K562 (cell line): Measurements from ENCODE around the gene PAQR7. TPM values are rescaled to one million over a fixed set of nuclear protein-coding genes. Genes with fewer than 3 reads are reported as not detected.
A peak's percentile ranks its signal among the peaks of the same experiment; 100 is the strongest.

Experiments
- FOXM1 ChIP-seq, 2 experiments: fragments of 450-650 bp in 1 of 2; sonication (generic) in 1 of 2; formaldehyde crosslinking in 1 of 2; IDR thresholded peaks; 2 replicates each; pipeline versions ENCODE4 v1.6.1 to v1.9.0; 2017 to 2022; ENCODE audit warnings: low read depth in 2 of 2, mild to moderate bottlenecking in 2 of 2, missing genetic modification reagents in 1 of 2, moderate library complexity in 1 of 2
- JUN ChIP-seq, 2 experiments: sonication (generic) in 1 of 2; formaldehyde crosslinking in 1 of 2; IDR thresholded peaks; 2 replicates each; pipeline versions ENCODE4 v1.6.1 to v1.8.0; 2012 to 2022; ENCODE audit warnings: borderline replicate concordance in 2 of 2, mild to moderate bottlenecking in 2 of 2, improper control_type of control experiment in 1 of 2, low read depth in 1 of 2, low read length in 1 of 2, missing genetic modification reagents in 1 of 2
- MIER1 ChIP-seq: fragments of 450-650 bp; IDR thresholded peaks from 2 replicates; pipeline ENCODE4 v1.6.1; 2016; ENCODE audit warnings: antibody characterized with exemption, mild to moderate bottlenecking, low read depth
- NCOA2 ChIP-seq, 2 experiments: fragments of 450-650 bp; IDR thresholded peaks; 2 replicates each; pipeline ENCODE4 v1.6.1; 2018; ENCODE audit warnings: mild to moderate bottlenecking in 2 of 2, moderate library complexity in 1 of 2; ENCODE audit not compliant: partially characterized antibody in 2 of 2
- NFRKB ChIP-seq: fragments of 450-650 bp; IDR thresholded peaks from 2 replicates; pipeline ENCODE4 v1.6.1; 2016; ENCODE audit warnings: low read depth
- SAP30 ChIP-seq: fragments of 200-600 bp; sonication (generic); IDR thresholded peaks from 2 replicates; pipeline ENCODE4 v1.6.1; 2012; ENCODE audit warnings: borderline replicate concordance, low read depth, mild to moderate bottlenecking, moderate library complexity, low read length, control low read depth, inconsistent platforms; ENCODE audit not compliant: insufficient read depth, poor library complexity, severe bottlenecking
- ZNF143 ChIP-seq: sonication (generic); formaldehyde crosslinking; IDR thresholded peaks from 2 replicates; pipeline ENCODE4 v1.9.0; 2022; ENCODE audit warnings: mild to moderate bottlenecking, missing genetic modification reagents
- ZNF146 ChIP-seq: IDR thresholded peaks from one replicate; pipeline ENCODE4 v1.6.1; 2018; ENCODE audit warnings: missing compliant biosample characterization; ENCODE audit not compliant: unreplicated experiment
- polyA plus RNA-seq, 8 experiments: library from polyadenylated mRNA; depleted of rRNA in 4 of 8; stranded (reverse) in 5 of 8; unstranded in 3 of 8; fragments of >200 nt; fragmentation: Nextera tagmentation in 2 of 8; fragmentation: Illumina TruSeq in 1 of 8; extraction: Ambion mirVana in 2 of 8; extraction: Trizol in 1 of 8; gene quantifications; 2 replicates each; pipeline versions ENCODE4 v1.2.1 to v1.2.3, GENCODE V29; 2011 to 2014; ENCODE audit warnings: inconsistent platforms in 1 of 8, missing spikeins in 1 of 8
- total RNA-seq, 7 experiments: library from RNA; depleted of rRNA in 6 of 7; stranded (reverse); fragments of >200 nt in 6 of 7; fragmentation: Illumina TruSeq in 2 of 7; extraction: Trizol in 2 of 7; gene quantifications; 2 replicates each; pipeline versions ENCODE4 v1.2.1 to v1.2.3, GENCODE V29; 2011 to 2021; ENCODE audit warnings: low replicate concordance in 1 of 7
- TF ChIP-seq, protein P1 (sequence below), 2 experiments: fragments of 450-650 bp in 1 of 2; sonication (generic) in 1 of 2; formaldehyde crosslinking in 1 of 2; IDR thresholded peaks; 2 replicates each; pipeline versions ENCODE4 v1.7.1 to v1.9.0; 2016 to 2022; ENCODE audit warnings: inconsistent platforms in 1 of 2, mild to moderate bottlenecking in 1 of 2, missing genetic modification reagents in 1 of 2
- TF ChIP-seq, protein P2 (sequence below): sonication (generic); formaldehyde crosslinking; IDR thresholded peaks from 2 replicates; pipeline ENCODE4 v1.9.0; 2022; ENCODE audit warnings: mild to moderate bottlenecking, missing genetic modification reagents
- TF ChIP-seq, protein P3 (sequence below): sonication (generic); formaldehyde crosslinking; IDR thresholded peaks from 2 replicates; pipeline ENCODE4 v1.8.0; 2022; ENCODE audit warnings: missing genetic modification reagents, mild to moderate bottlenecking, moderate library complexity, borderline replicate concordance
- TF ChIP-seq, protein P4 (sequence below): IDR thresholded peaks from 2 replicates; pipeline ENCODE4 v1.6.1; 2016; ENCODE audit warnings: missing genetic modification characterization, missing compliant biosample characterization

Gene PAQR7
- total and polyA plus RNA-seq, 9 of the 15 experiments (the other 6 are each of a cell fraction or from before 2014, with no cell fraction given), result 1.1 to 5.2 (median 2.6) TPM

DNA sequence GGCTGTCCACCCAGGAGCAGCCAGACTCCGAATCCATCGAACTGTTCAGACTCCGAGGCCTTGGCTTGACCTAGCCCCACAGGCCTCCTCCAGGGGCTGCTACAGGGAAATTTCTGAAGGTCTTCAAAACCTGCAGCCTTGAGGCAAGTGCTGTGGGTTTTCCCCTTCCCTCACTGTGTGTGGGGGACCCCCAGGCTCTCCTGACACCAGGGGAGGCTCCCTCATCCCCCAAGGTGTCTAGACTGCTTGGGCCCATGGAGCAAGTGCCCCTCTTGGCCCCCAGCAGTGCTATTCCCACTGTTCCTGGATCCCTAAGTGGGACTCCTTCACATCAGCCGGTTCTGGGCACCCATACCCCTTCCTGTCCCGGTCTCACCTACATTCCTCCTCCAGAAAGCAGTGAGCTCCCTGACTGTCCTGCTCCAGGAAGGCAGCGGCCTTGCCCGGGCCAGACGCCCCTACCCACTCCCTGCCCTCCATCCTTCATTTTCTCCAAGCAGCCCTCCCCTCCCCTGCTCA is 814 bp downstream of the PAQR7 start (continued):
- TF ChIP-seq, protein P1, sequence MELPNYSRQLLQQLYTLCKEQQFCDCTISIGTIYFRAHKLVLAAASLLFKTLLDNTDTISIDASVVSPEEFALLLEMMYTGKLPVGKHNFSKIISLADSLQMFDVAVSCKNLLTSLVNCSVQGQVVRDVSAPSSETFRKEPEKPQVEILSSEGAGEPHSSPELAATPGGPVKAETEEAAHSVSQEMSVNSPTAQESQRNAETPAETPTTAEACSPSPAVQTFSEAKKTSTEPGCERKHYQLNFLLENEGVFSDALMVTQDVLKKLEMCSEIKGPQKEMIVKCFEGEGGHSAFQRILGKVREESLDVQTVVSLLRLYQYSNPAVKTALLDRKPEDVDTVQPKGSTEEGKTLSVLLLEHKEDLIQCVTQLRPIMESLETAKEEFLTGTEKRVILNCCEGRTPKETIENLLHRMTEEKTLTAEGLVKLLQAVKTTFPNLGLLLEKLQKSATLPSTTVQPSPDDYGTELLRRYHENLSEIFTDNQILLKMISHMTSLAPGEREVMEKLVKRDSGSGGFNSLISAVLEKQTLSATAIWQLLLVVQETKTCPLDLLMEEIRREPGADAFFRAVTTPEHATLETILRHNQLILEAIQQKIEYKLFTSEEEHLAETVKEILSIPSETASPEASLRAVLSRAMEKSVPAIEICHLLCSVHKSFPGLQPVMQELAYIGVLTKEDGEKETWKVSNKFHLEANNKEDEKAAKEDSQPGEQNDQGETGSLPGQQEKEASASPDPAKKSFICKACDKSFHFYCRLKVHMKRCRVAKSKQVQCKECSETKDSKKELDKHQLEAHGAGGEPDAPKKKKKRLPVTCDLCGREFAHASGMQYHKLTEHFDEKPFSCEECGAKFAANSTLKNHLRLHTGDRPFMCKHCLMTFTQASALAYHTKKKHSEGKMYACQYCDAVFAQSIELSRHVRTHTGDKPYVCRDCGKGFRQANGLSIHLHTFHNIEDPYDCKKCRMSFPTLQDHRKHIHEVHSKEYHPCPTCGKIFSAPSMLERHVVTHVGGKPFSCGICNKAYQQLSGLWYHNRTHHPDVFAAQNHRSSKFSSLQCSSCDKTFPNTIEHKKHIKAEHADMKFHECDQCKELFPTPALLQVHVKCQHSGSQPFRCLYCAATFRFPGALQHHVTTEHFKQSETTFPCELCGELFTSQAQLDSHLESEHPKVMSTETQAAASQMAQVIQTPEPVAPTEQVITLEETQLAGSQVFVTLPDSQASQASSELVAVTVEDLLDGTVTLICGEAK (IDR thresholded peaks at IDR 0.05), result peak; percentile 60
- TF ChIP-seq, protein P1 (CRISPR knock-in tag; IDR thresholded peaks at IDR 0.05), result no peak
- TF ChIP-seq, protein P2, sequence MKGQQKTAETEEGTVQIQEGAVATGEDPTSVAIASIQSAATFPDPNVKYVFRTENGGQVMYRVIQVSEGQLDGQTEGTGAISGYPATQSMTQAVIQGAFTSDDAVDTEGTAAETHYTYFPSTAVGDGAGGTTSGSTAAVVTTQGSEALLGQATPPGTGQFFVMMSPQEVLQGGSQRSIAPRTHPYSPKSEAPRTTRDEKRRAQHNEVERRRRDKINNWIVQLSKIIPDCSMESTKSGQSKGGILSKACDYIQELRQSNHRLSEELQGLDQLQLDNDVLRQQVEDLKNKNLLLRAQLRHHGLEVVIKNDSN (CRISPR knock-in tag), result 0 out of 2 replicates have a peak, but pooled peaks have one; percentile 25
- no peak for TF ChIP-seq ZNF143
- TF ChIP-seq MIER1, result 0 out of 2 replicates have a peak, but pooled peaks have one; percentile 52
- TF ChIP-seq, protein P3, sequence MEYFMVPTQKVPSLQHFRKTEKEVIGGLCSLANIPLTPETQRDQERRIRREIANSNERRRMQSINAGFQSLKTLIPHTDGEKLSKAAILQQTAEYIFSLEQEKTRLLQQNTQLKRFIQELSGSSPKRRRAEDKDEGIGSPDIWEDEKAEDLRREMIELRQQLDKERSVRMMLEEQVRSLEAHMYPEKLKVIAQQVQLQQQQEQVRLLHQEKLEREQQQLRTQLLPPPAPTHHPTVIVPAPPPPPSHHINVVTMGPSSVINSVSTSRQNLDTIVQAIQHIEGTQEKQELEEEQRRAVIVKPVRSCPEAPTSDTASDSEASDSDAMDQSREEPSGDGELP, result no peak
- TF ChIP-seq ZNF146 (CRISPR knock-in tag), result peak; percentile 7
- peak; percentile 14 for TF ChIP-seq SAP30
- TF ChIP-seq JUN (IDR thresholded peaks at IDR 0.05; ENCODE audit: borderline replicate concordance, low read depth, low read length), result no peak
- TF ChIP-seq JUN (CRISPR knock-in tag; IDR thresholded peaks at IDR 0.05; ENCODE audit: borderline replicate concordance), result peak; percentile 50; the same call in 1 of the 2 replicates
- TF ChIP-seq, protein P4, sequence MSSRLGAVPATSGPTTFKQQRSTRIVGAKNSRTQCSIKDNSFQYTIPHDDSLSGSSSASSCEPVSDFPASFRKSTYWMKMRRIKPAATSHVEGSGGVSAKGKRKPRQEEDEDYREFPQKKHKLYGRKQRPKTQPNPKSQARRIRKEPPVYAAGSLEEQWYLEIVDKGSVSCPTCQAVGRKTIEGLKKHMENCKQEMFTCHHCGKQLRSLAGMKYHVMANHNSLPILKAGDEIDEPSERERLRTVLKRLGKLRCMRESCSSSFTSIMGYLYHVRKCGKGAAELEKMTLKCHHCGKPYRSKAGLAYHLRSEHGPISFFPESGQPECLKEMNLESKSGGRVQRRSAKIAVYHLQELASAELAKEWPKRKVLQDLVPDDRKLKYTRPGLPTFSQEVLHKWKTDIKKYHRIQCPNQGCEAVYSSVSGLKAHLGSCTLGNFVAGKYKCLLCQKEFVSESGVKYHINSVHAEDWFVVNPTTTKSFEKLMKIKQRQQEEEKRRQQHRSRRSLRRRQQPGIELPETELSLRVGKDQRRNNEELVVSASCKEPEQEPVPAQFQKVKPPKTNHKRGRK (tag), result no peak
- 0 out of 2 replicates have a peak, but pooled peaks have one; percentile 16 for TF ChIP-seq NFRKB
- TF ChIP-seq FOXM1 (IDR thresholded peaks at IDR 0.05; ENCODE audit: low read depth), result no peak
- 0 out of 2 replicates have a peak, but pooled peaks have one; percentile 71 for TF ChIP-seq FOXM1 (CRISPR knock-in tag; IDR thresholded peaks at IDR 0.05; ENCODE audit: low read depth)
- no peak for TF ChIP-seq NCOA2 (IDR thresholded peaks at IDR 0.05; ENCODE audit: partially characterized antibody in 2 of 2)
